HUES64 (cell line): ENCODE measurements around the gene DIP2C.
"Not testable (repeated sequence)": the region's sequence is repeated elsewhere in the genome, so short reads cannot be mapped to it uniquely, and the experiment has no call there.

Source experiments
- H3K27ac ChIP-seq: 2 replicates; pipeline ENCODE4 v1.7.0; 2013; ENCODE audit warnings: low read depth, low read length, inconsistent platforms
- H3K27me3 ChIP-seq: 2 replicates; pipeline ENCODE4 v1.6.1; 2013; ENCODE audit warnings: mild to moderate bottlenecking, low read length; ENCODE audit not compliant: insufficient read depth
- H3K36me3 ChIP-seq: 2 replicates; pipeline ENCODE4 v1.6.1; 2013; ENCODE audit warnings: mild to moderate bottlenecking, low read length; ENCODE audit not compliant: insufficient read depth
- H3K4me1 ChIP-seq: 2 replicates; pipeline ENCODE4 v1.6.1; 2013; ENCODE audit warnings: mild to moderate bottlenecking, low read length, moderate library complexity; ENCODE audit not compliant: insufficient read depth
- H3K4me3 ChIP-seq: 2 replicates; pipeline ENCODE4 v1.5.1; 2013; ENCODE audit warnings: mild to moderate bottlenecking, low read length, moderate library complexity
- H3K9ac ChIP-seq: 2 replicates; pipeline ENCODE4 v1.6.1; 2013; ENCODE audit warnings: mild to moderate bottlenecking, low read depth, low read length
- H3K9me3 ChIP-seq: 2 replicates; pipeline ENCODE4 v1.6.1; 2013; ENCODE audit warnings: low read depth, low read length; ENCODE audit not compliant: insufficient read depth
- WGBS: fragments of 150-250, 120-280 bp; methylation state at CpG from one replicate; pipeline ENCODE4 v1.1.7; 2013; ENCODE audit warnings: missing lambda C conversion rate; 5-methylcytosine and 5-hydroxymethylcytosine counted together

DIP2C gene

DNA sequence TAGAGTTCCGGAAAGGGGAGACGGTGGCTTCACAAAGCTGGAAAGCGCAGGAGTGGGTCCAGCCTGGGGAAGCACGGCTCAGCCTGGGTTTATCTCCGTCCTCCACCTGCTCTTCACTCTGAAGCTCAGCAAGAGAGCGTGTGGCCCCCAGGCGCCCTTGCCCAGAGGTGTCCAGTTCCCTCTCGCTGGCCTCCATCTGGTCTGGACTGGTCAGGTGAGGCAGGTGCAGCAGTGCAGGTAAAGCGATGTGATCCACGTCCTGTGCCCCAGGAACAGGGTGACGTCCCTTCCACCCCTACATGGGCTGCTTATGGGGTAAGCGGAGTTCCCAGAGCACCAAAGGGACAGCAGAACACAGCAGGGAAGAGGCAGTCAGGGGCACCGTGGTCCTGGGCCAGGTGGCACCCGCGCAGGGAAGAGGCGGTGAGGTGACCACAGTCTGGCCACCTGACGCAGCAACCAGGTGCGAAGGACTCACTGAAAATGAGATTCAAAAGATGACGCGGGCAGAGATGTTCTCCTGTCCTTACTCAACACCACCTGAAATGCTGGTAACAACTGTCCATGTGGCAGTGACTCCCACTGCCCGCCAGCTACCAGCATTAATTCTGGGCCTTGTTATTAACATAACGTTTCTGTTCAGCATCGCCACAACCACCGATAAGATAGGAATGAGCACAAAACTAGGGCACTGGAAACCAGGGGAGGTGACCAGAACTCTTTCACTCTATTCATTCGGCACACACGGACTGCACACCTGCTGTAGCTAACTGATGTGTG, 33.0 kb upstream of the DIP2C start:
- no peaks in the 10 kb centered on the region for H3K4me1 ChIP-seq
- H3K9ac ChIP-seq = no peak overlapping the region
- no peak overlapping the region for H3K4me3 ChIP-seq
- 90% methylated on average over 26 of the region's 26 CpGs for WGBS
- H3K36me3 ChIP-seq = no peaks in the 10 kb centered on the region
- no peak overlapping the region for H3K27ac ChIP-seq
- H3K9me3 ChIP-seq = no peaks in the 10 kb centered on the region
- H3K27me3 ChIP-seq = no peaks in the 10 kb centered on the region

- WGBS = 94% methylated on average over 5 of the region's 6 CpGs
- H3K36me3 ChIP-seq = no peaks in the 10 kb centered on the region
- H3K4me1 ChIP-seq = no peaks in the 10 kb centered on the region
- H3K9me3 ChIP-seq = peaks cover 16% of the 10 kb centered on the region
- H3K4me3 ChIP-seq = no peak overlapping the region
- no peaks in the 10 kb centered on the region for H3K27me3 ChIP-seq
- no peak overlapping the region for H3K27ac ChIP-seq
- no peak overlapping the region for H3K9ac ChIP-seq
Observed at GRCh38 chr10:718143-718700, 28.8 kb upstream of the DIP2C start.

DNA sequence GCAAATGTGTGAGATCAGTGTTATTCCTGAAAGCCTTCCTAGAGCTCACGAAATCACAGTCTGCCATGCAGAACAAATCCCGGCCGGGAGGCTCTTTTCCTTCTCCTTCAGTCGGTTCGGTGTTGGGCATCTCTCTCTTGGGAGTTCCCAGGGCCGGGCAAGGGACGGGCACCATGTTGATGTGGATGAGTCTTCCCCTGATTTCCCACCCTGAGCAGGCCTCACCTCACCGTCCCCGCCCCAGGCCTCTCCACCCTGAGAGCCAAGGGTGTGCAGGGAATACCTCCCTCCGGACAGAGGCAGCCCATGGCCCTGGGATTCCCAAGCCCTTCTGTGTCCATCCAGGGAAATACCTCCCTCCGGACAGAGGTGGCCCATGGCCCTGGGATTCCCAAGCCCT, 28.0 kb upstream of the DIP2C start:
- WGBS = 95% methylated on average over 10 of the region's 11 CpGs
- Histone ChIP-seq H3K9ac (no peak overlapping the region), H3K4me3 (no peak overlapping the region), H3K9me3 (peaks cover 16% of the 10 kb centered on the region), H3K4me1 (no peaks in the 10 kb centered on the region), H3K36me3 (no peaks in the 10 kb centered on the region), H3K27ac (no peak overlapping the region), H3K27me3 (no peaks in the 10 kb centered on the region)

DNA sequence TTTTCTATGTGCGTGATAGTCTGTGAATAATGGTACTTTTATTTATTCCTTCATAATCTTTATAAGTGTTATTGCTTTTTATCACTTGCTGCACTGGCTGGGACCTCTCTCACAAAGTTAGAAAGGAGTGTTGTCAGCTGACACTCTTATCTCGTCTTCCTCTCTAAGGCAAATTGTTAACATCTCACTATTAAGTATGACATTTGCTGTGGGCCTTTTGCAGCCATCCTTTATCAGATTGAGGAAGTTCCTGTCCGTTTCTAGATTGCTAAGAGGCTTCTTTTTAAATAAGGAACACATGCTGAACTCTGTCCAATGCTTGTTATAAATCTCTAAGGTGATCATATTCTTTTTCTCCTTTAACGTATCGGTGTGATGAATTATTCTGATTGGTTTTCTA, 27.4 kb upstream of the DIP2C start:
- Histone ChIP-seq H3K9ac (no peak overlapping the region), H3K4me1 (no peaks in the 10 kb centered on the region), H3K36me3 (no peaks in the 10 kb centered on the region), H3K27me3 (no peaks in the 10 kb centered on the region), H3K27ac (no peak overlapping the region), H3K4me3 (no peak overlapping the region), H3K9me3 (peaks cover 16% of the 10 kb centered on the region)
- 86% methylated on average over 4 of the region's 5 CpGs for WGBS

- no peaks in the 10 kb centered on the region for H3K36me3 ChIP-seq
- WGBS = 87% methylated on average over 2 of the region's 3 CpGs
- no peak overlapping the region for H3K9ac ChIP-seq
Observed at GRCh38 chr10:714214-714613, 24.7 kb upstream of the DIP2C start.

DNA sequence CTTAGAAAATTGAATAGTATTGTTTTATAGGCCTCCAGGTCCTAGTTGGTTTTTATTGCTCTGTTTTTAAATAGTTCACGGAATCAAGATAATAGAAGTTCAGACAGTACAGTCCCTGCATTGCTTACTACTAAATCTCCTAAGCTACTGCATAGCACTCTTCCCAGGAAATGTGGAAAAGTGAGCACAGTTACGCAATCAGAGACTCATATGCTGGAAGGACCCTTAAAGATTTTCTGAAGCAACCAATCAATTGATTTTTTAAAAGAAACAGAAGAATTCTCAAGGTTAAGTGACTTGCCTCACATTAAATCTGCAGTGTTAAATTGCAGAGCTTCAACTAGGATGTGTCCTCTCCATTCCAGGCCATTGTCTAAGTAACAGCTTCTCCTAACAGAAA, 23.1 kb upstream of the DIP2C start:
- H3K36me3 ChIP-seq = no peaks in the 10 kb centered on the region
- H3K4me1 ChIP-seq = no peaks in the 10 kb centered on the region
- H3K9me3 ChIP-seq = peaks cover 16% of the 10 kb centered on the region
- H3K27me3 ChIP-seq = 0 out of 2 replicates have a peak, but pooled peaks cover 4% of the 10 kb centered on the region
- H3K4me3 ChIP-seq = no peak overlapping the region
- no peak overlapping the region for H3K27ac ChIP-seq
- WGBS = 95% methylated on average over 2 of the region's 2 CpGs
- no peak overlapping the region for H3K9ac ChIP-seq

More at GRCh38 chr10:714214-714613, 24.7 kb upstream of the DIP2C start:
- peaks cover 16% of the 10 kb centered on the region for H3K9me3 ChIP-seq
- no peak overlapping the region for H3K27ac ChIP-seq
- H3K27me3 ChIP-seq = no peaks in the 10 kb centered on the region
- no peaks in the 10 kb centered on the region for H3K4me1 ChIP-seq
- H3K4me3 ChIP-seq = no peak overlapping the region

- WGBS = 83% methylated on average over 5 of the region's 5 CpGs
- H3K27me3 ChIP-seq = 0 out of 2 replicates have a peak, but pooled peaks cover 4% of the 10 kb centered on the region
- no peak overlapping the region for H3K27ac ChIP-seq
- H3K36me3 ChIP-seq = no peaks in the 10 kb centered on the region
- no peak overlapping the region for H3K4me3 ChIP-seq
- H3K9ac ChIP-seq = no peak overlapping the region
- no peaks in the 10 kb centered on the region for H3K4me1 ChIP-seq
- H3K9me3 ChIP-seq = peaks cover 16% of the 10 kb centered on the region
Observed at GRCh38 chr10:712089-712488, 22.6 kb upstream of the DIP2C start.

DNA sequence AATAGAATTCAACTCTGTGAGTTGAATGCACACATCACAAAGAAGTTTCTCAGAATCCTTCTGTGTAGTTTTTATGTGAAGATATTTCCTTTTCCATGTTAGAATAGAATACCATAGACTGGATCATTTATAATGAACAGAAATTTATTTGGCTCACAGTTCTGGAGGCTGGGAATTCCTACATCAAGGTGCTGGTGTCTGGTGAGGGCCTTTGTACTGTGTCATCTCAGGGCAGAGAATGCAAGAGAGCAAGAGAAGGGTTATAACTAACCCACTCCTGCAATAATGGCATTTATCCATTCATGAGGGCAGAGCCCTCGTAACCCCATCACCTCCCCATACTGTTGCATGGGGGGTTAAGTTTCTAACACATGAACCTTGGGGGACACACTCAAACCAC, 18.4 kb upstream of the DIP2C start:
- WGBS = no CpG with 5 or more reads among the region's 1 CpG
- H3K36me3 ChIP-seq = no peaks in the 10 kb centered on the region
- H3K27me3 ChIP-seq = 0 out of 2 replicates have a peak, but pooled peaks cover 4% of the 10 kb centered on the region
- H3K27ac ChIP-seq = no peak overlapping the region
- no peaks in the 10 kb centered on the region for H3K4me1 ChIP-seq
- no peak overlapping the region for H3K9ac ChIP-seq
- H3K4me3 ChIP-seq = no peak overlapping the region
- no peaks in the 10 kb centered on the region for H3K9me3 ChIP-seq

- no peaks in the 10 kb centered on the region for H3K9me3 ChIP-seq
- H3K4me3 ChIP-seq = no peak overlapping the region
- no peak overlapping the region for H3K9ac ChIP-seq
- H3K27me3 ChIP-seq = 0 out of 2 replicates have a peak, but pooled peaks cover 4% of the 10 kb centered on the region
- WGBS = 100% methylated on average over 1 of the region's 1 CpG
- H3K36me3 ChIP-seq = no peaks in the 10 kb centered on the region
- no peak overlapping the region for H3K27ac ChIP-seq
- H3K4me1 ChIP-seq = no peaks in the 10 kb centered on the region
Observed at GRCh38 chr10:707456-707855, 18.0 kb upstream of the DIP2C start.

DNA sequence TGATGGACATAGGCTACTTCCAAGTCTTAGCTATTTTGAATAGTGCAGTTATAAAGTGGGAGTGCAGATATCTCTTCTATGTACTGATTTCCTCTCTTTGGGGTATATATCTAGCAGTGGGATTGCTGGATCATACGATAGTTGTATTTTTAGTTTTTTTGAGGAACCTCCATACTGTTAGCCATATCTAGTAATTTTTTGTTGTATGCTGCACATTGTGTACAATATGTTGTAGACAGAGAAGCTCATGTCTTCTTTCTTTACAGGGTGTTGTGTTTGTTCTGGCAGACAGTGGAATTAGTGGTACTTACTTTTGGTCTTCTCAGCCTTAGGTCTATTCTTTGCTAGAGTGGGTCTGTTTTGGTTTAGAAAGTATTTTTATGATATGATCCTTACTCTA, 13.7 kb upstream of the DIP2C start:
- Histone ChIP-seq H3K9me3 (no peaks in the 10 kb centered on the region), H3K27me3 (peaks cover 7% of the 10 kb centered on the region), H3K36me3 (no peaks in the 10 kb centered on the region), H3K4me3 (no peak overlapping the region), H3K9ac (no peak overlapping the region), H3K4me1 (no peaks in the 10 kb centered on the region), H3K27ac (no peak overlapping the region)
- WGBS = 100% methylated on average over 1 of the region's 1 CpG

DNA sequence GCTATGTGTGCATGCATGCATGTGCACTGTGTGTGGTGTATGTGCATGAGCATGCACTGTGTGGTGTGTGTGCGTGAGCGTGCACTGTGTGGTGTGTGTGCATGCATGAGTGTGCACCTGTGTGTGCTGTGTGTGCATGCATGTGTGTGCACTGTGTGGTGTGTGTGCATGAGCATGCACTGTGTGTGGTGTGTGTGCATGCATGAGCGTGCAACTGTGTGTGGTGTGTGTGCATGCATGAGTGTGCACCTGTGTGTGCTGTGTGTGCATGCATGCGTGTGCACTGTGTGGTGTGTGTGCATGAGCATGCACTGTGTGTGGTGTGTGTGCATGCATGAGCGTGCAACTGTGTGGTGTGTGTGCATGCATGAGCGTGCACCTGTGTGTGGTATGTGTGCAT, 10.7 kb upstream of the DIP2C start:
- H3K27ac ChIP-seq, H3K4me1 ChIP-seq, H3K9me3 ChIP-seq, H3K4me3 ChIP-seq, H3K27me3 ChIP-seq, H3K36me3 ChIP-seq, H3K9ac ChIP-seq: not testable (repeated sequence)
- 95% methylated on average over 6 of the region's 6 CpGs for WGBS
